NCI-H2171 (cell line): ENCODE measurements around the gene AGER.
"Not testable (repeated sequence)": the region's sequence is repeated elsewhere in the genome, so short reads cannot be mapped to it uniquely, and the experiment has no call there.

Source experiments
- DNase-seq: peaks from one replicate; lab custom pipeline; 2025; lab: John Stamatoyannopoulos, UW

AGER gene

GRCh38 chr6:32148289-32149091 lies 35.6 kb downstream of the AGER start:
- DNase-seq, result no peak

DNA sequence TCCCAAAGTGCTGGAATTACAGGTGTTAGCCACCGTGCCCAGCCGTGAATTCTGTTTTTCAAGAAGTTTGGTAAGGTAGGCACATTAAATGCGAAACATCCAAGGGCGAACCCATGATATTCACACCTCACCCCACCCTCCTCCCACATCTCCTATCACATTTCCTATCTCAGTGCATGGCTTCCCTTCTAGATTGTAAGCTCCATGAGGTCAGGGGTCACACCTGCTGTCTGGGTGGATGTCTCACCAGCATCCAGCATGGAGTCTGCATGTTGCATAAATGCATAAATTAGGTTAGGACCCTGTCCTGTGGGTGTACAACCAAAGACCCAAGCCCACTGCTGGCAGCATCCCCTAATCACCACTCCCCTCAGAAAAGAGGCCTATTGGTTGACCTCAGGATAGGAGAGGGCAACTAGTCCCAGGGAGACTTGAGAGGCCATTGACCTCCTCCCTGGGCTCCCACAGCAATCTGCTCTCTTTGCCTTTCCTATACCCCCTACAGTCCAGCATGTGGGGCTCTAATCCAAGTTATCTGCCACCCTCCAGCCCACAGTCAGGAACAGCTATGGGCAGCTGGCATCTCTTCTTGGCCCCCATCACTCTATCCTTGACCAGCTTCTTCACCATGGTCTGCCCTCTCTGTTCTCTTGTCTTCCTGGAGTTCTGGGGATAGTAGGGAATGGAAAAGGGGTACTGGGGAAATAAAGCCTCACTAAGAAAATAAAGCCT lies 36.5 kb downstream of the AGER start:
- DNase-seq, result no peak

GRCh38 chr6:32146687-32147086 lies 37.4 kb downstream of the AGER start:
- DNase-seq, result no peak

GRCh38 chr6:32146287-32146686 lies 37.8 kb downstream of the AGER start:
- no peak for DNase-seq

DNA sequence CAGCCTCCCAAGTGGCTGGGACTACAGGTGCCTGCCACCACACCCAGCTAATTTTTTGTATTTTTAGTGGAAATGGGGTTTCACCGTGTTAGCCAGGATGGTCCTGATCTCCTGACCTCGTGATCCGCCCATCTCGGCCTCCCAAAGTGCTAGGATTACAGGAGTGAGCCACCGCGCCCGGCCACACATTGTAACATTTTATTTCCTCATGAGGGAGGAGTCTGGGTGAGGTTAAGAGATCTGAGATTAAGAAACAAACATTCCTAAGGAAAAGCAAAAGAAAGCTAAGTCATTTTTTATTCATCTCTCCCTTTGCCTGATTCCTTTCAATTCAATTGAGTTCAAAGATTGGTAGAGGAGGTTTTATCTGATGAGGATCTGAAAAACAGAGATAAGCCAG lies 39.8 kb downstream of the AGER start:
- not testable (repeated sequence) for DNase-seq

DNA sequence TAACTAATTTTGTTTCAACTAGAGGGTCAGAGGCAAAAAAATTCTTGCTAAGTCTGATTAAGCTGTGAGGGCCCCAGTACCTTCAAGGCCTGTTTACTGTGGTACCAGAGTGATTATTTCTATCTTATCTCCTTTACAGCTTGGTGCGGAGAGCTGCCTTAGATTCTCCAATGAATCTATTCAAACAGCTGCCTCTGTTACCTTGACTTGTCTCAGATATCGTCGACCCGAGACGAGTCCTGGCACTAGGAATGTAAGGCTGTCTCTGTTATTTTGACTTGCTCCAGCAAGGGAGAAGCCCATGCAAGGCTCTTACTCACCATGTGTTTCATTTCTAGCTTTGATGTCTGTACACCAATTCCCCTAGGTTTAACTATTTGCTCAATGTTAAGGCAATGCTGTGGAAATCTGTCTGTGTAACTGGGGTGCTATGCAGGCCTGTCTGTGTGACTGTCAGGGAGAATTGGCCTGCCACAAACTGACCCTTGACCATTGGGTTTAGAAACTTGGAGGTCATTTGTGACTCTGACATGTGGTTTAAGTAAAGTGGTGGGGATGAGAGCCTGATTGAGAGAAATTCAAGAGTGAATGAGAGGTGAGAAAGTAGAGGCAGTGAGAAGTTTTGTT lies 43.5 kb downstream of the AGER start:
- DNase-seq, result no peak

GRCh38 chr6:32139590-32139989 lies 44.5 kb downstream of the AGER start:
- no peak for DNase-seq

DNA sequence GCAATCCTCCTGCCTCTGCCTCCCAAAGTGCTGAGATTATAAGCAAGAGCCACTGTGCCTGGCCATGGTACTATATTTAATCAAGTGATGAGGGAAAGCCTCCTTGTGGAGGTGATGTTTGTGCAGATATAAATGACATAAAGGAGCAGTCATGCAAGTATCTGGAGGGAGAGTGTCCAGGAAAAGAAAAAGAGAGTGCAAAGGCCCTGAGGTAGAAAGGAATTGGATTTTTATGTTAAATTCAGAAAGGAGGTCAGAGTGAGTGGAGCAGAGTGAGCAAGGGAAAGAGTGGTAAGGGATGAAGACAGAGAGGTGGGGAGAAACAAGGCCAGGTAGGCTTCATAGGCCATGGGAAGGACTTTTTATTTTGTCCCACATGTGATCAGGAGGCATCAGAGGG lies 46.6 kb downstream of the AGER start:
- no peak for DNase-seq

- DNase-seq, result no peak
Measured at GRCh38 chr6:32133786-32134185, 50.3 kb downstream of the AGER start.

- DNase-seq, result no peak
Measured at GRCh38 chr6:32132110-32132509, 51.9 kb downstream of the AGER start.

DNA sequence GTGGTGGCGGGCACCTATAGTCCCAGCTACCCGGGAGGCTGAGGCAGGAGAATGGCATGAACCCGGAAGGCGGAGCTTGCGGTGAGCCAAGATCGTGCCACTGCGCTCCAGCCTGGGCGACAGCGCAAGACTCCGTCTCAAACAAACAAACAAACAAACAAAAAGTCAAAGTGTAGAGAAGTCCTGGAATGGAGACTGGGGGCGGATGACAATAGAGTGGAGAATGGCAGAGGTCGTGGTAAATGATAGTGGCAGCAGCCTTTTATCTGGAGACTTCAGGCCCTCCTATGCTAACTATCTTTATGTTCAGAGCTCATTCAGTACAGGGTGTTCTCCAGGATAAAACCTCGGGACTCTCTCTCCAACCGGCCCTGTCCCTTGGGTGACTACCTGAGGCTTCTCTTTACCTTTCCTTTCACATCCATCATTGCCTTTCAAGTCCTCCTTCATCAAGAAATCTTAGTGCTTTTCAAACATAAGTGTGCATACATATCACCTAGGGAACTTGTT lies 52.6 kb downstream of the AGER start:
- DNase-seq, result no peak
